ENCODE results near the gene HRG. TPM values are rescaled to one million over a fixed set of nuclear protein-coding genes. Genes with fewer than 3 reads are reported as not detected.

Gene HRG
- total RNA-seq, 4 donors from 2014 or later: 0.46 to 1.1 TPM; not detected in 2

DNA sequence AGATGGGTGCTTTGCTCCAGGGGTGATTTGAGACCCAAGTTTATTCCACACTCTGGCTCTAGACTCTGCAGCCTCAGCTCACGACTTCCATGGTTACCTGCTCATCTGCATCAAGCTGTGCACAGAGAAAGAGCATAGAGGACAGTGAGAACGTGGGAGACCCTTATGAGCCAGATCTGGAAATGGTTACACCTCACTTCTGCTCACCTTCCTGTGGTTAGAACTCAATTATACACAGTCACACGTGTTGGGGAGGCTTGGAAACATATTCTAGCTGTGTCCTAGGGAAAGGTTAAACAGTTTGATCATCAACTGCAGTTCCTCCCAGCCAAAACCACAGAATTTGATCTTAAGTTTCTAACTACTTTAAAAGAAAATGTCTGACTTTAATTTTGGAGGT is 23.8 kb upstream of the HRG start:
- H3K27me3 ChIP-seq: peaks cover 0 to 8% (median 2%) of the 10 kb centered on the region in 3 donors
- DNase-seq (no peak), ATAC-seq (no peak)
- intact Hi-C loops (cut with DNase I; ENCODE audit: low total_unique reads): no loop called here
- no peaks in the 10 kb centered on the region for H3K36me3 ChIP-seq
- no peak overlapping the region for H3K4me3 ChIP-seq
- no peak overlapping the region for H3K27ac ChIP-seq
- no peaks in the 10 kb centered on the region for H3K9me3 ChIP-seq
- TF ChIP-seq CTCF (IDR thresholded peaks at IDR 0.05 in 4 of 5, conservative IDR thresholded peaks at IDR 0.05 in 1 of 5) (no peak), POLR2A (IDR thresholded peaks at IDR 0.05) (no peak)
- H3K4me1 ChIP-seq: no peaks in the 10 kb centered on the region
- in situ Hi-C loops (cut with MboI; ENCODE audit: low sequenced_read_pairs in 4 of 4): no loop called here

GRCh38 chr3:186643493-186643892 is 22.3 kb upstream of the HRG start:
- DNase-seq: no peak
- in situ Hi-C loops (cut with MboI; ENCODE audit: low sequenced_read_pairs in 4 of 4): no loop called here
- H3K9me3 ChIP-seq: no peaks in the 10 kb centered on the region
- H3K36me3 ChIP-seq: no peaks in the 10 kb centered on the region
- no peak for ATAC-seq
- intact Hi-C loops (cut with DNase I; ENCODE audit: low total_unique reads): no loop called here
- no peak for TF ChIP-seq POLR2A (IDR thresholded peaks at IDR 0.05)
- no peak for TF ChIP-seq CTCF (IDR thresholded peaks at IDR 0.05 in 4 of 5, conservative IDR thresholded peaks at IDR 0.05 in 1 of 5)
- no peak overlapping the region for H3K27ac ChIP-seq
- H3K4me3 ChIP-seq: no peak overlapping the region
- H3K4me1 ChIP-seq: no peaks in the 10 kb centered on the region
- H3K27me3 ChIP-seq: peaks cover 0 to 8% (median 2%) of the 10 kb centered on the region in 3 donors

- TF ChIP-seq POLR2A (IDR thresholded peaks at IDR 0.05): no peak
- TF ChIP-seq CTCF (IDR thresholded peaks at IDR 0.05 in 4 of 5, conservative IDR thresholded peaks at IDR 0.05 in 1 of 5): no peak
- ATAC-seq (no peak), DNase-seq (no peak)
- no peaks in the 10 kb centered on the region for H3K36me3 ChIP-seq
- in situ Hi-C loops (cut with MboI; ENCODE audit: low sequenced_read_pairs in 4 of 4): no loop called here
- no peak overlapping the region for H3K4me3 ChIP-seq
- peaks cover 0 to 8% (median 2%) of the 10 kb centered on the region in 3 donors for H3K27me3 ChIP-seq
- H3K4me1 ChIP-seq: no peaks in the 10 kb centered on the region
- H3K9me3 ChIP-seq: no peaks in the 10 kb centered on the region
- H3K27ac ChIP-seq: no peak overlapping the region
- intact Hi-C loops (cut with DNase I; ENCODE audit: low total_unique reads): no loop called here
These were observed 21.1 kb upstream of the HRG start for GRCh38 chr3:186644683-186645082.

- H3K4me1 ChIP-seq: no peaks in the 10 kb centered on the region
- no peak for DNase-seq
- H3K9me3 ChIP-seq: no peaks in the 10 kb centered on the region
- TF ChIP-seq CTCF (IDR thresholded peaks at IDR 0.05 in 4 of 5, conservative IDR thresholded peaks at IDR 0.05 in 1 of 5) (no peak), POLR2A (IDR thresholded peaks at IDR 0.05) (no peak)
- peaks cover 0 to 1% (median 0%) of the 10 kb centered on the region in 3 donors for H3K27me3 ChIP-seq
- no peak overlapping the region for H3K27ac ChIP-seq
- H3K4me3 ChIP-seq: no peak overlapping the region
- H3K36me3 ChIP-seq: no peaks in the 10 kb centered on the region
- in situ Hi-C loops (cut with MboI; ENCODE audit: low sequenced_read_pairs in 4 of 4): no loop called here
- ATAC-seq: no peak
- intact Hi-C loops (cut with DNase I; ENCODE audit: low total_unique reads): no loop called here
These were observed 19.7 kb upstream of the HRG start for GRCh38 chr3:186646106-186646505.

- no peaks in the 10 kb centered on the region for H3K9me3 ChIP-seq
- intact Hi-C loops (cut with DNase I; ENCODE audit: low total_unique reads): no loop called here
- no peak overlapping the region for H3K27ac ChIP-seq
- in situ Hi-C loops (cut with MboI; ENCODE audit: low sequenced_read_pairs in 4 of 4): no loop called here
- no peaks in the 10 kb centered on the region for H3K36me3 ChIP-seq
- DNase-seq (no peak), ATAC-seq (no peak)
- no peaks in the 10 kb centered on the region for H3K4me1 ChIP-seq
- no peak overlapping the region for H3K4me3 ChIP-seq
- no peaks in the 10 kb centered on the region for H3K27me3 ChIP-seq
- no peak for TF ChIP-seq POLR2A (IDR thresholded peaks at IDR 0.05)
- TF ChIP-seq CTCF (IDR thresholded peaks at IDR 0.05 in 4 of 5, conservative IDR thresholded peaks at IDR 0.05 in 1 of 5): no peak
These were observed 19.0 kb upstream of the HRG start for GRCh38 chr3:186646841-186647240.
